ENCODE measurements around the gene RAC3.

- TF ChIP-seq POLR2A (IDR thresholded peaks at IDR 0.05; ENCODE audit: borderline replicate concordance, extremely low read depth, insufficient read depth, insufficient read length) = no peak
- no peak for TF ChIP-seq RAD21 (IDR thresholded peaks at IDR 0.05; ENCODE audit: low read depth)
- TF ChIP-seq CTCF (IDR thresholded peaks at IDR 0.05 in 2 of 3, conservative IDR thresholded peaks at IDR 0.05 in 1 of 3; ENCODE audit: borderline replicate concordance in 1 of 3, insufficient read depth in 1 of 3, low read depth in 2 of 3, low read length in 2 of 3) = no peak; a peak in 1 of 6 replicates
- no peak for TF ChIP-seq YY1 (IDR thresholded peaks at IDR 0.05; ENCODE audit: extremely low read depth, insufficient replicate concordance, low read depth, low read length)
- no peak for TF ChIP-seq SIN3A (IDR thresholded peaks at IDR 0.05; ENCODE audit: low read depth)
- no peak for TF ChIP-seq SRF (IDR thresholded peaks at IDR 0.05; ENCODE audit: low read depth)
- no peak for TF ChIP-seq POLR2AphosphoS5 (IDR thresholded peaks at IDR 0.05; ENCODE audit: low read depth, low read length)
- TF ChIP-seq JUND (IDR thresholded peaks at IDR 0.05) = no peak
- TF ChIP-seq CEBPB (IDR thresholded peaks at IDR 0.05; ENCODE audit: low read depth) = no peak
- TF ChIP-seq EZH2 (IDR thresholded peaks at IDR 0.05) = no peak
- no peak for TF ChIP-seq MAX (IDR thresholded peaks at IDR 0.05)
- TF ChIP-seq EZH2phosphoT487 (IDR thresholded peaks at IDR 0.05; ENCODE audit: borderline replicate concordance) = no peak
- no peak for TF ChIP-seq EGR1 (IDR thresholded peaks at IDR 0.05; ENCODE audit: low read depth)
Measured at GRCh38 chr17:82018152-82018988, 13.1 kb upstream of the RAC3 start.
